ENCODE data around the gene METTL2A.
"Not testable (repeated sequence)": the region's sequence is repeated elsewhere in the genome, so short reads cannot be mapped to it uniquely, and the experiment has no call there.

GRCh38 chr17:62498796-62499195 is 75.1 kb downstream of the METTL2A start:
- TF ChIP-seq, protein P1, sequence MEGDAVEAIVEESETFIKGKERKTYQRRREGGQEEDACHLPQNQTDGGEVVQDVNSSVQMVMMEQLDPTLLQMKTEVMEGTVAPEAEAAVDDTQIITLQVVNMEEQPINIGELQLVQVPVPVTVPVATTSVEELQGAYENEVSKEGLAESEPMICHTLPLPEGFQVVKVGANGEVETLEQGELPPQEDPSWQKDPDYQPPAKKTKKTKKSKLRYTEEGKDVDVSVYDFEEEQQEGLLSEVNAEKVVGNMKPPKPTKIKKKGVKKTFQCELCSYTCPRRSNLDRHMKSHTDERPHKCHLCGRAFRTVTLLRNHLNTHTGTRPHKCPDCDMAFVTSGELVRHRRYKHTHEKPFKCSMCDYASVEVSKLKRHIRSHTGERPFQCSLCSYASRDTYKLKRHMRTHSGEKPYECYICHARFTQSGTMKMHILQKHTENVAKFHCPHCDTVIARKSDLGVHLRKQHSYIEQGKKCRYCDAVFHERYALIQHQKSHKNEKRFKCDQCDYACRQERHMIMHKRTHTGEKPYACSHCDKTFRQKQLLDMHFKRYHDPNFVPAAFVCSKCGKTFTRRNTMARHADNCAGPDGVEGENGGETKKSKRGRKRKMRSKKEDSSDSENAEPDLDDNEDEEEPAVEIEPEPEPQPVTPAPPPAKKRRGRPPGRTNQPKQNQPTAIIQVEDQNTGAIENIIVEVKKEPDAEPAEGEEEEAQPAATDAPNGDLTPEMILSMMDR (conservative IDR thresholded peaks at IDR 0.05) = not testable (repeated sequence)
- not testable (repeated sequence) for TF ChIP-seq EZH2 (IDR thresholded peaks at IDR 0.05; ENCODE audit: low read depth)
